COR-L47 (cell line): ENCODE data around the gene GUCY1A2.

Experiments
- DNase-seq: peaks from one replicate; lab custom pipeline; 2025; lab: John Stamatoyannopoulos, UW

Gene GUCY1A2

GRCh38 chr11:106642331-106642730, 375.9 kb downstream of the GUCY1A2 start:
- DNase-seq: no peak

GRCh38 chr11:106632283-106632682, 386.0 kb downstream of the GUCY1A2 start:
- DNase-seq: no peak

- DNase-seq: no peak
These were observed 390.6 kb downstream of the GUCY1A2 start for GRCh38 chr11:106627694-106628093.

GRCh38 chr11:106625566-106625965, 392.7 kb downstream of the GUCY1A2 start:
- no peak for DNase-seq

- no peak for DNase-seq
These were observed 393.9 kb downstream of the GUCY1A2 start for GRCh38 chr11:106624377-106624776.
